Stimulated activated CD4-positive, alpha-beta T cell treated with anti-CD3 and anti-CD28 coated beads, Interleukin-1b, Interleukin-23, amount 100 ng/mL, for 24 hours (primary cell): Measurements from ENCODE around the gene GNL1.

Experiments used
- DNase-seq, 4 experiments: peaks; one replicate each; pipeline ENCODE4 v3.0.0-alpha.2; 2020; ENCODE audit warnings: low read depth in 4 of 4, low spot score in 1 of 4

GNL1 gene, protein sequence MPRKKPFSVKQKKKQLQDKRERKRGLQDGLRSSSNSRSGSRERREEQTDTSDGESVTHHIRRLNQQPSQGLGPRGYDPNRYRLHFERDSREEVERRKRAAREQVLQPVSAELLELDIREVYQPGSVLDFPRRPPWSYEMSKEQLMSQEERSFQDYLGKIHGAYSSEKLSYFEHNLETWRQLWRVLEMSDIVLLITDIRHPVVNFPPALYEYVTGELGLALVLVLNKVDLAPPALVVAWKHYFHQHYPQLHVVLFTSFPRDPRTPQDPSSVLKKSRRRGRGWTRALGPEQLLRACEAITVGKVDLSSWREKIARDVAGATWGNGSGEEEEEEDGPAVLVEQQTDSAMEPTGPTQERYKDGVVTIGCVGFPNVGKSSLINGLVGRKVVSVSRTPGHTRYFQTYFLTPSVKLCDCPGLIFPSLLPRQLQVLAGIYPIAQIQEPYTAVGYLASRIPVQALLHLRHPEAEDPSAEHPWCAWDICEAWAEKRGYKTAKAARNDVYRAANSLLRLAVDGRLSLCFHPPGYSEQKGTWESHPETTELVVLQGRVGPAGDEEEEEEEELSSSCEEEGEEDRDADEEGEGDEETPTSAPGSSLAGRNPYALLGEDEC

DNA sequence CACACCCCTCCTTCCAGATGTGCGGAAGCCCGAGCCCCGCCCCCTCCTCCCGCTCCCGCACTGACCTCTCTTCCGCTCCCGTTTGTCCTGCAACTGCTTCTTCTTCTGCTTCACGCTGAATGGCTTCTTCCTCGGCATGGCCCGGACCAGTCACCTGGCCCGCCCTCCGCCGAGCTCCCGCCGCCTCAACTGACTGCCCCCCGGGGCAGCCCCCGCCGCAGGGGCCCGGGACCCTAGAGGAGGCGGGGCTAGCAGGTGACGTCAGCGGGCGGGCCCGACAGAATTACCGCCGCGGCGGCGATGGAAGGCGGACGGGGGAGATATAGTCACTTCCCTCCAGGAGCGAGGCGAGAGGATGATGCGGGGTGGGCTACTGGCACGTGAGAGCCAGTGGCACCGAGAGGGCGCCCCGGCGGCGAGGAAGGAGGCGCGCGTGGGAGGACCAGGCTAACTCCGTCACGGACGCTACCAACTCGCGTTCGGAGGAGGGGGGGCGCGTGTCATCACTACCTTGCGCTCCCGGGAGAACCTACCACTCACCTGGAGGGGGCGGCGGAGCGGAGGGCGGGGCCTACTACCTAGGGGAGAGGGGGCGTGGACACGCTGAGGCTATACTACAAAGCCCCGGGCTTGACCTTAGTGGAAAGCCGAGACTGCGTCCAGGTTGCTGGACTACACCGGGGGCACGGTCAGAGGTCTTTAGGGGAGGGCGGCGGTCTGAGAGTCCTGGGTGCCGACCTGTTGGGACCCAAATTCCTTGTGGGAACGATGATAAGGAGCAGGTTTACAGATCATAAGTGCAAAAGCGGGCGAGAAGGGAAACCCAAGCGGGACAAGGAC is at the start of gene GNL1:
Gene GNL1 (minus strand): TSS at position 424 of the 840 bp plus-strand sequence. CDS start 286 bp downstream, at position 138.
- DNase-seq, result peak; percentile 97 to 99 (median 98)

- DNase-seq, result no peak
Measured at GRCh38 chr6:30603961-30604360, 47.7 kb upstream of the GNL1 start.

DNA sequence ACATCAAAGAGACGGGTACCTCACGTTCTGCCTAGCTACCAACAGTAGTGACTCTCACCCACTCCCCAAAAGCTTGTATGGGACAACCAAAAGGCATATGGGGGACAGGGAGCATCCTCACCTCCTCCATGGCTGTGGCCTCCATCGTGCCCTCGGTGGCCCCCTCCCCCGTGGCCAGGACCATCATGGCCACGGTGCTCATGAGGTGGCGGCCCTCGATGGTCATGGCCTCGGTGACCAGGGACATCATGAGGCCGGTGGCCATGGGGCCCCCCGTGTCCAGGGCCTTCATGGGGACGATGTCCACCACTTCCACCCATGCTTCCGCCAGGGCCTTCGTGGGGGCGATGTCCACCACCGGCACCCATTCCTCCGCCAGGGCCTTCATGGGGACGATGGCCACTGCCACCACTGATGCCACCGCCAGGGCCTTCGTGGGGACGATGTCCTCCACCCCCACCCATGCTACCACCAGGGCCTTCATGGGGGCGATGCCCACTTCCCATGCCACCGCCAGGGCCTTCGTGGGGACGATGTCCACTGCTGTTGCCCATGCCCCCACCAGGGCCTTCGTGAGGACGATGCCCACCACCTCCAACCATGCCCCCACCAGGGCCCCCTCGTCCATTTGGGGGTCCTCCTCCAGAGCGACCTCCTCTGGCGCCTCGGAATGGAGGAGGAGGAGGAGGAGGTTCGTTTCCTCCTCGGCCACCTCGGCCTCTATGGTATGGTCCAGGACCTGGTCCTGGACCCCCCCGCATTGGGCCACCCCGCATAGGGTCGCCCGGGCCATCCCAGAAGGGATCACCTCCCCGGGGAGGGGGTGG is 45.7 kb upstream of the GNL1 start:
- DNase-seq, result no peak

DNA sequence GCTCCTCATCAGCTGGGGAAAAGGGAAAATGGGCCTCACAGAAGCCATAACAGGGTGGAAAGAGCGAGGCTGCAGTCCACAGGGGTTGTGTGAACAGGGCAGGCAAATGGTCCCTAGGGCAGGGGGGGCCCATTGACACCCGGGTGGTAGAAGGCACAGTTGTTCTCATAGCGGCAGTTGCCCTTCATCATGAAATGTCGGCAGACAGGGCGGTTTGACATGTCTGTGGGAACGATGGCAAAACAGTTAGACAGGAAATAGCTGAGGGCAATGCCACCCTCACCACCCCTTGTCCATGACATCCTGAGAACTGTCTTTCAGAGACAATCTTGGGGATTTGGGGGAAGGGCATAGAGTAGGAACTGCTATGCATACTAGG is 45.1 kb upstream of the GNL1 start:
- DNase-seq, result no peak

DNA sequence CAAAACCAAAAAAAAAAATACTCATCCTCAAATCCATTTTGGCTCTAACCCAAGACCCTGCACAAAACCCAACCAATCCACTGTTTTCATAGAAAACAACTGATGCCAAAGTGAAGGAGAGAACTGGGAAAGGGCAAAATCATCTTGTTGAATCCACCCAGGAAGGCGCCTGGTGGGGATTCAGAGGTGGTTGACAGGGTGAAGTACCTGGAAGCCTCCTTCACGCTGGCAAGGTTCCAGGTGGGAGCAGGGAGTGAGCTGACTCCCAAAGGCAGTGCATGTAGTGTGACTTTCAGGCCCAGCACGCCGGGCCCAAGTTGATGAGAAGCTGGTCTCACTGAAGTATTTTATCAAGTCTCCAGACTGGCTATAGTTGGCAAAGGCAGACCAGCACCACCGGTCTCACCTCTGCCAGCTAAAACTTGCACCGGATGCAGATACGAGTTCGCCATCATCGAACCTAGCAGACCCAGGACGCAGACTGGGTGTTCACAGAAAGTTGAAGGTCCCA is 44.2 kb upstream of the GNL1 start:
- no peak for DNase-seq

- DNase-seq, result no peak
Measured at GRCh38 chr6:30599625-30600324, 43.5 kb upstream of the GNL1 start.

DNA sequence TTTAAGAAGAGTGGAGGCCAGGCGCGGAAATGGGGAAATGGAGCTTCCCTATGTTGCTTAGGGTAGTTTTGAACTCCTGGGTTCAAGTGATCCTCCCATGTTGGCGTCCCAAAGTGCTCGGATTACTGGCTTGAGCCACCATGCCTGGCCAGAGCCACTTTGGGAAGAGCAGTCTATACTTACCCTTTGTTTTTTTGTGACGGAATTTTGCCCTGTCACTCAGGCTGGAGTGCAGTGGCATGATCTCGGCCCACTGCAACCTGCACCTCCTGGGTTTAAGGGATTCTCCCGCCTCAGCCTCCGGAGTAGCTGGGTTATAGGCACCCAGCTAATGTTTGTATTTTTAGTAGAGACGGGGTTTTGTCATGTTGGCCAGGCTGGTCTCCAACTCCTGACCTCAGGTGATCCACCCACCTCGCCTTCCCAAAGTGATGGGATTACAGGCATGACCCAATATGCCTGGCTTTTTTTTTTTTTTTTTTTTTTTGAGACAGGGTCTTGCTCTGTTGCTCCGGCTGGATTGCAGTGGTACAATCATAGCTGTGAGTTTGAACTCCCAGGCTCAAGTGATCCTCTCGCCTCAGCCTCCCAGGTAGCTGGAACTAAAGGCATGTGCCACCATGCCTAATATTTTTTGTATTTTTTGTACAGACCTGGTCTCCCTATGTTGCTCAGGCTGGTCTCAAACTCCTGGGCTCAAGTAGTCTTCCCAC is 42.8 kb upstream of the GNL1 start:
- DNase-seq, result no peak

GRCh38 chr6:30597315-30598144 is 41.2 kb upstream of the GNL1 start:
- DNase-seq, result peak; percentile 61 to 74 (median 70)

- DNase-seq, result no peak
Measured at GRCh38 chr6:30592287-30592686, 36.0 kb upstream of the GNL1 start.

DNA sequence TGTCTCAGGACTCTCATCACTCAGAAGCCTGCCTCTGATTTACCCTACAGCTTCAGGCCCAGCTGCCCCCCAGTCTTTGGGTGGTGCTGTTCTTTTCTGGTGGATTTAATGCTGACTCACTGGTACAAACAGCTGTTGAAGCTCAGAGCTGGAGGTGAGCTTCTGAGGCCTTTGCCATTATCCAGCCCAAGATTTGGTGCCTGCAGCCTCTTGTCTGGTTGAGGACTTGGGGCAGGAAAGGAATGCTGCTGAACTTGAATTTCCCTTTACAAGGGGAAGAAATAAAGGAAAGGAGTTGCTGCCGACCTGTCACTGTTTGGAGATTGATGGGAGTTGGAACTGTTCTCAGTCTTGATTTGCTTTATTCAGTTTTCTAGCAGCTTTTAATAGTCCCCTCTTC is 34.7 kb upstream of the GNL1 start:
- no peak for DNase-seq

GRCh38 chr6:30590509-30590908 is 34.2 kb upstream of the GNL1 start:
- no peak for DNase-seq

- no peak for DNase-seq
Measured at GRCh38 chr6:30589754-30590358, 33.6 kb upstream of the GNL1 start.

DNA sequence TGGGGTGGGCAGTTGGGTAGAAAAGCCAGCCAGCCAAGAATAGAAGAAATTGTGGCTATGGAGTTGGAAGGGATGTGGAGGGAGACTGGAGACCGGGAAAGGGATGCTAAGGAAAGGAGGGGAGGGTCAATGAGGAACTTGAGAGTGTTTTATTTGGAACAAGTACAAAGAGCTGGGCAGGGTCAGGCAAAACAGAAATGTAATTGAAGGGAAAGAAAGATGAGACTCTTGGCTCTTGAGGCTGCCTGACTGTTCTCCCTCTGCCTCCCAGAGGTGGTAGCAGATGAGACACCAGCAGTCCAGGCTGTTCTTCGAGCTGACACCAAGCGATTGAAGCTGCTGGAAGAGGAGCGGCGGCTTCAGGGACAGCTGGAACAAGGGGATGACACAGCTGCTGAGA is 27.6 kb upstream of the GNL1 start:
- no peak for DNase-seq

DNA sequence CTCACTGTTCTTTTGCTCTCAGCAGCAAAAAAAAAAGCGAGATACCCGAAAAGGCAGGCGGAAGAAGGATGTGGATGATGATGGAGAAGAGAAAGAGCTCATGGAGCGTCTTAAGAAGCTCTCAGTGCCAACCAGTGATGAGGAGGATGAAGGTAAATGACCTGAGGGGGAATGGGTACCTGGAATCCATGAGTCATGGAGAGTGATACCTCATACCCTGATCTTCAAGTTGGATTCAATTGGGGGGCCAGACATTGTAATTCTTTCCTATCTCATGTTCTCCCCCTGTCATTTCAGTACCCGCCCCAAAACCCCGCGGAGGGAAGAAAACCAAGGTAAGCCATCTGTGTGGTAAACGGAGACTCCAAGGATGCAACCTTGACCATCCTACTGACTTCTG is 21.8 kb upstream of the GNL1 start:
- DNase-seq, result no peak

- no peak for DNase-seq
Measured at GRCh38 chr6:30573113-30573512, 16.8 kb upstream of the GNL1 start.

DNA sequence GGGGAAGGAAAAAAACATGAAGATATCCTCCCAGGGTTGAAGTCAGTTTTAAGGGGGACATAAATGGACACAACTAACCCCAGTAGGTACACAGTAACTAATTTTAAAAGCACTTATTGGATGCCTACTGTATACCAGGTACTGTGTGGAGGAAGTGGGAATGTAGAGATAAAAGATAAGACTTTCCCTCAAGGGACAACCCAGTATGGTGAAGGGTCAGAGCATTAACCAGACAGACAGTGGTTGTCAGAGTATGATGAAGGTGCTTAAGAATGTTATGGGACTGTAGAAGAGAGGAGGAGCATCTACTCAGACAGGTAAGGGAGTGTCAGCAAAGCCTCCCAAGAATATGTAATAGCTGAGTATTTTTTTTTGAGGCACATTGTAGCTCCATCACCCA is 15.9 kb upstream of the GNL1 start:
- DNase-seq, result no peak

GRCh38 chr6:30571762-30572082 is 15.4 kb upstream of the GNL1 start:
- no peak for DNase-seq

GRCh38 chr6:30571075-30571761 is 14.9 kb upstream of the GNL1 start, which contains the start of gene ABCF1:
Gene ABCF1 (plus strand): TSS chr6:30571442. CDS start chr6:30571488, 46 bp downstream.
- peak; percentile 99 to 100 (median 100) for DNase-seq
